NB4 (cell line): ENCODE results near the gene COX5B.

Source experiments
- DNase-seq: peaks from one replicate; pipeline ENCODE4 v3.0.0; 2010; ENCODE audit warnings: low read depth
- H3K4me3 ChIP-seq: one replicate; pipeline ENCODE4 v1.5.1; 2011; ENCODE audit warnings: mild to moderate bottlenecking, low read depth, low read length, moderate library complexity
- MYC ChIP-seq: IDR thresholded peaks from 2 replicates; pipeline ENCODE4 v1.6.1; 2011; ENCODE audit warnings: low read depth, low read length
- POLR2A ChIP-seq: IDR thresholded peaks from 2 replicates; pipeline ENCODE4 v1.6.1; 2011; ENCODE audit warnings: mild to moderate bottlenecking; ENCODE audit not compliant: insufficient read length; ENCODE audit errors: extremely low read depth
- TF ChIP-seq, protein P1 (sequence below): IDR thresholded peaks from one replicate; pipeline ENCODE4 v1.5.1; 2012; ENCODE audit warnings: low read depth, low read length
- TF ChIP-seq, protein P2 (sequence below): IDR thresholded peaks from 2 replicates; pipeline ENCODE4 v1.6.1; 2011; ENCODE audit warnings: low read depth, low read length

The COX5B gene

DNA sequence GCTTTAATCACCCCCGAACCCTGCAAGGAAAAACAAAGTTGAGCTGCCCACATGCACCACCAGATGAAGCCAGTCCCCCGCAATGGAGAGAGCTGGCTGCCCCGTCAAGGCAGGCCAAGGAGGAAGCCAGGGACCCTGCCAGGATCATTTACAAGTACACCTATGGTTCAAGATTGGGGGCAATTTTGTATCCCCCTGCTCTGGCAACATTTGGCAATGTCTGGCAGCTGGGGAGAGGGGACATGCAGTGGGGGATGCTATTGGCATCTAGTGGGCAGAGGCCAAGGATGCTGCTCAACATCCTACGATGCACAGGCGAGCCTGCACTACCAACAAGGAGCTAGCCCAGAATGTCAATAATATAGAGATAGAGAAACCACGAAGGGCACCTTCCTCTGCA is 16.1 kb downstream of the COX5B start:
- H3K4me3 ChIP-seq: peak overlapping the region; percentile 81
- TF ChIP-seq MYC: no peak
- no peak for TF ChIP-seq POLR2A
- TF ChIP-seq, protein P1, sequence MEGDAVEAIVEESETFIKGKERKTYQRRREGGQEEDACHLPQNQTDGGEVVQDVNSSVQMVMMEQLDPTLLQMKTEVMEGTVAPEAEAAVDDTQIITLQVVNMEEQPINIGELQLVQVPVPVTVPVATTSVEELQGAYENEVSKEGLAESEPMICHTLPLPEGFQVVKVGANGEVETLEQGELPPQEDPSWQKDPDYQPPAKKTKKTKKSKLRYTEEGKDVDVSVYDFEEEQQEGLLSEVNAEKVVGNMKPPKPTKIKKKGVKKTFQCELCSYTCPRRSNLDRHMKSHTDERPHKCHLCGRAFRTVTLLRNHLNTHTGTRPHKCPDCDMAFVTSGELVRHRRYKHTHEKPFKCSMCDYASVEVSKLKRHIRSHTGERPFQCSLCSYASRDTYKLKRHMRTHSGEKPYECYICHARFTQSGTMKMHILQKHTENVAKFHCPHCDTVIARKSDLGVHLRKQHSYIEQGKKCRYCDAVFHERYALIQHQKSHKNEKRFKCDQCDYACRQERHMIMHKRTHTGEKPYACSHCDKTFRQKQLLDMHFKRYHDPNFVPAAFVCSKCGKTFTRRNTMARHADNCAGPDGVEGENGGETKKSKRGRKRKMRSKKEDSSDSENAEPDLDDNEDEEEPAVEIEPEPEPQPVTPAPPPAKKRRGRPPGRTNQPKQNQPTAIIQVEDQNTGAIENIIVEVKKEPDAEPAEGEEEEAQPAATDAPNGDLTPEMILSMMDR: no peak
- TF ChIP-seq, protein P2, sequence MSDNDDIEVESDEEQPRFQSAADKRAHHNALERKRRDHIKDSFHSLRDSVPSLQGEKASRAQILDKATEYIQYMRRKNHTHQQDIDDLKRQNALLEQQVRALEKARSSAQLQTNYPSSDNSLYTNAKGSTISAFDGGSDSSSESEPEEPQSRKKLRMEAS: no peak
- no peak for DNase-seq

DNA sequence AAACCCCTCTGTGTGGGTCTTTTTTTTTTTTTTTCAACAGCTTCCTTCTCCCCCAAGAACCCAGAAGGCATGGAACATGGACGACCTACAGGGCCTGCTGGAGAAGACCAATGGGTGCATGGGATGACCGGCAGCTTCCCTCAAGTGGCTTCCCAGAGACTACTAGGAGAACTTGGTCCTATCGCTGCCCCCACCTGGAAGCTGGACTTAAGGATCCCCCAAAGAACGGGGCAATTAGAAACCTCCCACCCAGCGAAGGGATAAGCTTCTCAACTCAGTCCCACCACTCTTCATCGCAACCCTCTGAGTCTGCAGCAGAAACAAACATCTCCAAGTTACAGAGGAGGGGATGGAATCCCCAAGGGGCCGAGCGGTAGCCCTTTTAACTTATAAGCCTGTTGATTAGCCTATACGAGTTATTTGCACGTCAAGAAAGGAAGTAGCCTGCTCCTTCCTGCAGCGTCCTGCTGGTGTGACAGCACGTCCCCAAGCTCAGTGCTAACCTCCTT is 16.6 kb downstream of the COX5B start:
- TF ChIP-seq POLR2A (no peak), MYC (no peak)
- TF ChIP-seq, protein P1: no peak
- TF ChIP-seq, protein P2: no peak
- H3K4me3 ChIP-seq: peak overlapping the region; percentile 81
- DNase-seq: no peak

DNA sequence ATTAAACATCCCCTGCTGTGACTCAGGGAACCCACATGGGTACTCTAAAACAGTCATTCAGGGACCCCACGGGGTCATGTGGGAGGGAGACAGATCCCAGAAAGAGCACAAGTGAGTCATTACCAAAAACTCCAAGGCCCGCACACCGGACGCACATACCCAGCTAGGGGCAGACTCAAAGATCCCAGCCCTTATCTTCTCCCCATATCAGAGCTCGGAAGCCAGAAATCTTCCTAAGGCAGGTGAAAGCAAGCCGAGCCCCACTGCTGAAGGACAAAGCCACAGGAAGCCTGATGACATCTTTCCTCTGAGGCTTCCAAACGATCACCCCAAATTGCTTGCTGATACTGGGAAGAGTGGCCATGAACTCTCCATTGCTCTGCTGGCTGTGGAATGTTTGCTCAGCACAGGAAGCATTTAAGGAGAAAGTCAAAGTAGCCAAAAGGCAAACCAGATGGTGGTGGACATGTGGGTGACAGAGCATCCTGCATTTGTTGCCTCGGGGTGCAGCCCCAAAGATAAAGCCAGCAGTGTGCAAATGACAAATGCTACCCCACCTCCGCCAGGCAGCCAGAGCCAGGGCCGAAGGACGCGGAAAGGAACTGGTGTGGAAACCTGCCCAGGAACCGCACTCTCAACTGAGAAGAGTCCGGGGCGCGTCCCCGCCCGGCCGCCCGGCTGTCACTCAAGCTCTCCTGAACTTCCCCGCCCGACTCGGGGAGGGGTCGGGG is 17.2 kb downstream of the COX5B start:
- TF ChIP-seq MYC: peak; percentile 79
- TF ChIP-seq, protein P1: no peak
- TF ChIP-seq, protein P2: peak; percentile 84
- TF ChIP-seq POLR2A: no peak
- peak overlapping the region; percentile 81 for H3K4me3 ChIP-seq
- DNase-seq: peak; percentile 97

DNA sequence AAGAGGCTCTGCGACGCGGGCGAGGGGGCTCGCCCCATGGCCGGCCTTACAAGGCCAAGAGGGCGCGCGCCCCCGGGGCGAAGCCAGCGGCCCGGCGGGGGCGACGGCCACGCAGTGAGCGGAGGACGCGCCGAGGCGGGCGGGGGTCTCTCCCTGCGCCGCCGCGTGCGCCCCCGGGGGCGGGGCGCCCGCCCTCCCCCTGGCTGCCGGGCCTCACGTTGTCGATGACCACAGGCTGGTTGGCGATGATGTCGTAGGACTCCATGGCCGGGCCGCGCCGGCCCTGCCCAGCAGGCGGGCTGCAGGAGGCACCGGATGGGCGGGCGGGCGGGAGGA is 17.7 kb downstream of the COX5B start:
- H3K4me3 ChIP-seq: peak overlapping the region; percentile 81
- no peak for DNase-seq
- peak; percentile 69 for TF ChIP-seq MYC
- TF ChIP-seq, protein P2: no peak
- TF ChIP-seq, protein P1: no peak

DNA sequence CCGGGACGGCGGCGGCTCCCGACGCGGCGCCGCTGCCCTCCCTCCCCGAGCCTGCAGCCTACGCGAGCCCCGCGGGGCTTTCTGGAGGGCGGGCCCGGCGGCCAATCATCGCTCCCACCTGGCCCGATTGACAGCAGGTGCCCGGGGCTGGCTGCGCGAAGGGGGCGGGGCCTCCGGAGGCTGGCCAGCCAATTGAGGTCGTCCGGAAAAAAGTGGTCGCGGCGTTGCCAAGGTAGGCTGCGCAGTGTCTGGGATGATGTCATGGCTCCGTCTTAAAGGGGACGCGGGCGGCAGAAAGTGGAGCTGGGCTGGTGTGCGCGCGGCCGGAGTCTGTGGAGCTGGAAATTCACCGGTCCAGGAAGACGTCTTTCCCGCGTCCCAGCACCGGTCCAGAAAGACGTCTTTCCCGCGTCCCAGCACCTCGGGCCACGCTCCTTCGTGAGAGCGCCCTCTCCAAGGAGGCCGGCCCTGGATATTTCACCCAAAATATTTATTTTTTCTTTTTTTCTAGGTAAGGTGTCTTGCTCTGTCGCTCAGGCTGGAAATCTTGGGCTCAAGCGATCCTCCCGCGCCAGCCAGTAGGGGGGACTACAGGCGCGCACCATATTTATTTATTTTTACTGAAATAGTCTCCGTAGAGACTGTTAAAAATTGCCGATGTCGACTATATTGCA is 18.2 kb downstream of the COX5B start, which contains the start of gene ACTR1B:
Gene ACTR1B, minus strand, starts transcription at position 83 of the 674 bp plus-strand sequence. CDS start 154 bp downstream, outside the sequence.
- peak; percentile 99 for DNase-seq
- peak within 1 kb of the TSS; percentile 84 for H3K4me3 ChIP-seq
- TF ChIP-seq, protein P1: peak; percentile 50
- TF ChIP-seq POLR2A: peak; percentile 57
- TF ChIP-seq, protein P2: peak; percentile 27; the same call in 1 of the 2 replicates
- TF ChIP-seq MYC: peak; percentile 62; the same call in 1 of the 2 replicates
